Measurements from ENCODE around the gene LRRTM2.
"Not testable (repeated sequence)": the region's sequence is repeated elsewhere in the genome, so short reads cannot be mapped to it uniquely, and the experiment has no call there.

LRRTM2 gene, protein sequence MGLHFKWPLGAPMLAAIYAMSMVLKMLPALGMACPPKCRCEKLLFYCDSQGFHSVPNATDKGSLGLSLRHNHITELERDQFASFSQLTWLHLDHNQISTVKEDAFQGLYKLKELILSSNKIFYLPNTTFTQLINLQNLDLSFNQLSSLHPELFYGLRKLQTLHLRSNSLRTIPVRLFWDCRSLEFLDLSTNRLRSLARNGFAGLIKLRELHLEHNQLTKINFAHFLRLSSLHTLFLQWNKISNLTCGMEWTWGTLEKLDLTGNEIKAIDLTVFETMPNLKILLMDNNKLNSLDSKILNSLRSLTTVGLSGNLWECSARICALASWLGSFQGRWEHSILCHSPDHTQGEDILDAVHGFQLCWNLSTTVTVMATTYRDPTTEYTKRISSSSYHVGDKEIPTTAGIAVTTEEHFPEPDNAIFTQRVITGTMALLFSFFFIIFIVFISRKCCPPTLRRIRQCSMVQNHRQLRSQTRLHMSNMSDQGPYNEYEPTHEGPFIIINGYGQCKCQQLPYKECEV

DNA sequence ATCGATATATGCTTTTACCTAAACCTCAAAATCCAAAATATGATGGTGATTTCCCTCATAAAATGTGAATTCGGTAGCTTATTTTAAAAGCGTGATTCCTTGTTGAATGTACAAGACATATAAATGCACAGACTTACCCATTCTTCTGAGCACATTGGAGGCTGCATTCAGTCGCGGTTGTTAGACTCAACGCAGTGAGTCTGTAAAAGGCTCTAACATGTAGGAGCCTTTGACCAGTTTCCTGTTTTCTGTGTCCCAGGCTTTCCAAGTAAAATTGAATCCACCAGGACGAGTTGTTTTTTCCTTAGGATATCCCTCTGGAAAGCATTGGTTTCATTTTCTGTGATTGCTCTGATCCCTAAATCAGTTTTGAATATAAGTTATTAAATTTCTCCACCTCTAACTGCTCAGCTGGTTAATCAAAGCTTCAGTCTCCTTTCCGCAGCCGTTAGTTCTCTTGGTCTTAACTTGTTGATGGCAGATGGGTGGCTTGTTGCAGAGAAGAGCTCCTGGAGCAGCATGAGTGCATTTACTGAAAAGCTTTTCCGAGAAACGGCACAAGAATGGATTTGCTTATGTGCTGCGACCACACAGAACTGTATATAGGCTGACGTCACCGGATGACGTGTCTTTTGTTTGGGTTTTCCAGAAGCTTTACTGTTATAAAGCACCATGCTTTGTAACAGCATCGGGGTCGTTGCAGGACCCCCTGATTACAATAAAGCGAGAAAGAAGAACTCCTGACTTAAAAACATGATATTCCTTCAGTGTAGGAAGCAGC, at the start of gene LRRTM2:
Gene LRRTM2 (minus strand): TSS at position 565 of the 781 bp plus-strand sequence. CDS start 424 bp downstream, at position 141.
- DNase-seq = no peak

DNA sequence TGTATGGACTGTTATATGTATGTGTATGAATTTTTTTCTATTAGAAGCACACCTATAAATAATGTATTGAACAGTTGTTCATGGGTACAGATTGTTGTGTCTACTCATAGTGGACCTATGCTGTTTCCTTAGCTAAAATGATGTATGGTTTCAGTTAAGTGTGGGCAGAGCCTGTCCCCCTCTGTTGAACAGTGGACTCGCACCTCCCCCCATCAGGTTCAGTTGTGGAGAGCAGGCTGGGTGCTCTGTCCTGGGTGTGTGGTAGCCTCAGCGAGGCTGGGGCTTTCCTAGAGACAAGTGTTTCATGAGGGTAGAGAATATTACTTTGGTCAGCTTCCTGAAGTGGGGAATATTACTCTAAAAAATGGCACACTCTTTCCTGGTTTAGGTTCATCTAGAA, 47.4 kb upstream of the LRRTM2 start:
- DNase-seq = no peak

DNA sequence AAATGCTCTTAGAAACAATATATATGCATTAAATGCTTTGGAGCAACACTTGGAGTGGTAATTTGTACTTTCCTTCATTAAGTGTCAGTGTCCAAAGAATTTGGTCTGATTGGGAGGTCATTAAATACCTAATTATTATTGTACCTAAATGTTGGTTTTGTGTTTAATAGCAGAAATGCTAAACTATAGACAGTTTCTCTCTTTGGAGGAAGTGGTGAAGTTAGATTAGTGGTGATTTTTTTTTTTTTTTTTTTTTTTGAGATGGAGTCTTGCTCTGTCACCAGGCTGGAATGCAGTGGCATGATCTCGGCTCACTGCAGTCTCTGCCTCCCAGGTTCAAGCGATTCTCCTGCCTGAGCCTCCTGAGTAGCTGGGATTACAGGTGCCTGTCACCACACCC, 46.2 kb upstream of the LRRTM2 start:
- not testable (repeated sequence) for DNase-seq

DNA sequence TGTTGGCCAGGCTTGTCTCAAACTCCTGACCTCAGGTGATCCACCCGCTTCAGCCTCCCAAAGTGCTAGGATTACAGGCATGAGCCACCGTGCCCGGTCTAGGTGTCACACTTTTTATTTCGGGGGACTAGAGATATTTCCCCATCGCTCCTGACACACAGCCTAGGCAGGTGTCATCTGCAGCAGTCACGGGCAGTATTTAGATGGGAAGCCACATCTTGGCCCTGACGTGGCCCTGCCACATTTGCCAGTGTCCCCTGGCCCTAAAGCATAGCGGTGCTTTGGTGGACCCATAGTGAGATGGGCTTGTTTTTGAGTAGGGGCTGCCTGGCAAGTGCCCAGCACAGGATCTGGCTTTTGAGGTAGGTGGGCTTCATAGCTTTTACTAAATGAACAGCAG, 45.0 kb upstream of the LRRTM2 start:
- no peak for DNase-seq

DNA sequence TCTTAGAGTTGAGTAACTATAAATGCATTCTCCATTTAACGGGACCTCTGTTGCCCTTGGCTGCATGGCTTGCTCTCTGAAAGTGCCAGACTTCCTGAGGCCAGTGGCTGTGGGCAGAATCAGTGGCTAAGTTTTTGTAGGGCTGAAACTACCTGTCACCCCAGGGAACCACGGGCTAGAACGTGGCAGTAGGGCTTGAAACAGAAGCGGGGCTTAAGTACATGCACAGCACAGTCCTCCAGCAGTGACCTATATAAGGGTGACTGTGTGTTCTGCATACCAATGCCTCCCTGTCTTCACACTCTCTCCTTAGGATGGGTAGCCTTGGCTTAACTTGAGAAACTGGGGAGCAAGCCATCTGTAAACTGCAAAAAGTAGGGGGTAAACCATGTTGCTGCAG, 43.6 kb upstream of the LRRTM2 start:
- DNase-seq = no peak

DNA sequence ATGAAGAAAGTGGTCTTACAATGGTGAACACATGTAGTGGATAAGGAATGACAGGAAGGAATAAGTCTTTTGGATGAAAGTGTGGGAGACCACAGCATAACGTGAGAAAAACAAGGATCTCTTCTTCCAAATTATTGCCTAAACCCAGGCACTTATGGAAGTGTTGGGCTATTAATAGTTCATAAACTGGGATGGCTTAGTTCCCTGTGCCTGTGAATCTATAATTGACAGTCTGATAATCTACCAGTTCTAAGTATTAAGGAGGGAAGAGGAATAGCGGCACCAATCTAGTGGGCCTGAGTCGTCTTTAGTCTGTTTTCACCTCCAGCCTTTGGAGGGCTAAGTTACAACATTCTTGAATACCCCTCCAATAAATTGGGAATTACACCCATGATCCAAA, 39.2 kb upstream of the LRRTM2 start:
- no peak for DNase-seq

DNA sequence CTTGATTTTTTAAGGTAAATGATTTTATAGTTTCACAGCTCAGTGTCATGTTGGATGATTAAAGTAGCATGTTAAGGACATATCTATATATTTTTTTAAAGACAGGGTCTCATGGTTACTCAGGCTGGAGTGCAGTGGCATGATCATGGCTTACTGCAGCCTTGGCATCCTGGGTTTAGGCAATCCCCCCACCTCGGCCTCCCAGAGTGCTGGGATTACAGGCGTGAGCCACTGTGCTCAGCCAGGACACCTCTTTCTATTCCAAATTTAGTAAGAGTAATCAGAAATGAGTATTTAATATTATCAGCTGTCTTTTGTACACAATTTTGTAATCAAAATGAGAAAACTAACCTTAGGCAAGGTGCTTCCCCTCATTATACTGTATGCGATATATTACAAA, 38.6 kb upstream of the LRRTM2 start:
- DNase-seq = no peak

DNA sequence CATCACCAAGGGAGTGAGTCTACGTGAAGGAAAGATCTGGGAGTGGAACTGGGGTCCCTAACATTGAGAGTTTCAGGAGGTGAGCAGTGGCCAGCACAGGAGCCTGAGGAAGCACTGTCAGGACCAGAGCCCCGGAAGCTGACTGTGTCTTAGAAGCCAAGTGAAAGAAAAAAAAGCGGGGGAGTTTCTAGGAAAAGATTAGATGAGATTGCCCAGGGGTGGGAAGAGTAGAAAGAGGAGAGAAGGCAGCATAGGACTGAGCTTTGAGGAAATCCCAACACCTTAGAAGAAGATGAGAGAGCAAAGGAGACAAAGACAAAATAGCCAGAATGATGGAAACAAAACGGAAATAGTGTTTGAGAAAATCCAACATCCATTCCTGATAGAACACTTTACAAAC, 37.0 kb upstream of the LRRTM2 start:
- DNase-seq = no peak

DNA sequence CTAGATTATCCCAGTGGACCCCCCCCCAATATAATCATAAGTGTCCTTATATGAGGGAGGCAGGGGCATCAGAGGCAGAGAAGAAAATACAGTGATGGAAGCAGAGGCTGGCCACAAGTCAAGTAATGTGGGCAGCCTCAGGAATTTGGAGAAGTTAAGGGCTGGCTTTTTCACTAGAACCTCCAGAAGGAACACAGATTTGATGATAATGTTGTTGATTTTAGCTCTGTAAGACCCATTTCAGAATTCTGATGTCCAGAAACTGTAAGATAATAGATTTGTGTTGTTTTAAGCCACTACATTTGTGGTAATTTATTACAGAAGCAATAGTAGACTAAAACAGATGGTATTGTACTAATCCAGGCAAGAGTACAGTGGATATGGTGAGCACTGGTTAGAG, 36.3 kb upstream of the LRRTM2 start:
- no peak for DNase-seq

DNA sequence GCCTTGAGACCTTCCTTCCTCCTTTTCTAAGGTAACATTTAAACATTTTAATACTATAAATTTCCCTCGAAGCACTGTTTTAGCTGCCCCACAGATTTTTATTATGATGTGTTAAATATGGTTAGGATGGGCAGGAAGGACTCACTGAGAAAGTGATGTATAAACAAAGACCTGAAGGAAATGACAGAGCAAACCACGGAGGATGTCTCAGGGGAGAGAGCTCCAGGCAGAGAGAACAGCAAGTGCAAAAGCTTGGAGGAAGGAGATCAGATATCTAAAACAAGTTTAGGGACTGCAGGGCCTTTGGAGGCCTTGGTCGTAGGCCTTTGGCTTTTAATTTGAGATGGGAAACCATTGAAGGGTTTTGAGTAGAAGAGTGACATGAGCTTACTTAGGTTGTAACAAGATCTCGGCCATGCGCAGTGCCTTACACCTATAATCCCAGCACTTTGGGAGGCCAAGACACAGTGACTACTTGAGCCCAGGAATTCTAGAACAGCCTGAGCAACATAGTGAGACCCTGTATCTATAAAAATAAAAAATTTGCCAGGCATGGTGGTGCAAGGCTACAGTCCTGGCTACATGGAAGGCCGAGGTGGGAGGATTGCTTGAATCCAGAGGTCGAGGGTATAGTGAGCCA, 35.5 kb upstream of the LRRTM2 start:
- DNase-seq = no peak

DNA sequence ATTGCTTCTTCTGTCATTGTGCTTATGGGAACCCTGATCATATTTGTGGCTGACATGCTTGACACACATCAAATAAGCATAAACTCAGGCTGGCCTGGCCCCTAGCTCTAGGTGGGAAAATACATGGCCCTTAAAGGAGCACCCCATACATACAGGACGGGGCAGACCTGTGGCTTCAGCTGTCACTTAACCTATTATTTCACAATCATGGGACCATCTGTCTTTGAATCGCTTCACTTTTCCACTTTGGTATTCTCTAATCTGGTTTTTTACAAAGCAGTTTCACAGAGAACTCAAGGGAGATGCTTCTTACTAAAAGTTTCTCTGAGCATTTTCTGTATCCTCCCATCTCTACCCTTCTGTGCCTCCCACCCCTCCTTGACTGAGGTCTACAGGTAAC, 34.6 kb upstream of the LRRTM2 start:
- no peak for DNase-seq

DNA sequence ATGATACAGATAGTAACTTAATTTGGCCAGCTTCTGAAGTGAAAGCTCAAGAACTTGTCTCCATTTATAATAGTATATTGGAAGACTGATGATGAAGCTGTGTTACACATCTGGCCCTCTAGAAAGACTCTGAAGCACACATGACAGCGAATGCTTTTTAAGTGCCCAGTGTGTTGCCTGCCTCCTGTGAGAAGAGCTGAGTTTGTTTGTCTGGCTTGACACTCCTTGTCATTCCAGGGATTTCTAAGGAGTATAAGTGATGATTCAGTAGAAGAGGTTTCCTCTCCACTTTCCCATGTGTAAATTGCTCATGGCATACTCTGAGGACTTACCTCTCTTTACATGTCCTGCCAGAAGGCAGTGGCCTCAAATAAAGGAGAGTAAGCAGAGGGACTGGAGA, 30.4 kb upstream of the LRRTM2 start:
- DNase-seq = no peak

DNA sequence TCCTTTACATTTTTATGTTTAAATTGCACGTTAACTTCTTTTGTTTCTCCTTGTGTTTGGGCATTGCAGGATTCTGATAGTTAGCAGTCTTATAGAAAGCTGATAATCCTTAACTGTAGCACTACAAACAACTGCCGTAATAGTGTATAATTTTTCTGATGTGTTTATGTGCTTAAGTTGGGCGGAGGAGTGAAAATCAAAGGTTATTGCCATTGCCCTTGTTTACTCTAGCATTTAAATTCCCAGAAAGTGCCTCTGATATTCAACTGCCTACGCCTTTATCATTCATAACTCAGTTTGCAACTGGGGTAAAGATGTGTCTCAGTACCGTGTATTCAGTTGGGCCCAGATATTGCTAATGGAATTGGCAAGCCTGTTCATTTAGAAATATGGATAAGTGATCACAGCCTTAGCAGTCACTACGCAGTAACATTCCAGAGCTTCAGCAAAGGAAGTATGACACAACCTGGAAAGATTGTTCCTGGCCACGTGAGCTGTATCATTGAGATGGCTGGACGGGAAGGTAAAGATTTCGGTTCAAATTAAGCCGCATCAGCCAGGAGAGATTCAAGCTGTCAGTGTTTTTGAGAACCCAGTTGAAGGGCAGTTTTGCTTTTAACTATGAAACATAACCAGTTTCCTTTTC, 28.1 kb upstream of the LRRTM2 start:
- DNase-seq = no peak

DNA sequence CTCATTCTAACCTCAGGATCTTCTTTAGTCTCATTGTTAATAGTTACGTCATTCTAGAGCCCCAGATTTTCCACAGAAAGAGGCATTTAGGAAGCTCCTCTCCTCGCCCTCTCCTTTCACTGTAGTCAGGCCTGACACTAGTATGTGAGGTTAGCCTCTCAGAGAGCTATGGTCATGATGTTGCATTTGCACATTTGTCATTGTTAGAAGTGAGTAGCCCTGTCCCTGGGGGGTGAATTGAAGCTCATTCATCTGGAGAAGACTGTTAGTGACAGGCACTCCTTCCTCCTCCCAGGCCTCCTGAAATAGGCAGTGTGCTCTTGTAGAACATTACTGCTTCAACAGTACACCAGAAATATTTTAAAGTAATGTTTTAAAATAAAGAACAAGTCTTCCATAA, 26.6 kb upstream of the LRRTM2 start:
- DNase-seq = no peak

DNA sequence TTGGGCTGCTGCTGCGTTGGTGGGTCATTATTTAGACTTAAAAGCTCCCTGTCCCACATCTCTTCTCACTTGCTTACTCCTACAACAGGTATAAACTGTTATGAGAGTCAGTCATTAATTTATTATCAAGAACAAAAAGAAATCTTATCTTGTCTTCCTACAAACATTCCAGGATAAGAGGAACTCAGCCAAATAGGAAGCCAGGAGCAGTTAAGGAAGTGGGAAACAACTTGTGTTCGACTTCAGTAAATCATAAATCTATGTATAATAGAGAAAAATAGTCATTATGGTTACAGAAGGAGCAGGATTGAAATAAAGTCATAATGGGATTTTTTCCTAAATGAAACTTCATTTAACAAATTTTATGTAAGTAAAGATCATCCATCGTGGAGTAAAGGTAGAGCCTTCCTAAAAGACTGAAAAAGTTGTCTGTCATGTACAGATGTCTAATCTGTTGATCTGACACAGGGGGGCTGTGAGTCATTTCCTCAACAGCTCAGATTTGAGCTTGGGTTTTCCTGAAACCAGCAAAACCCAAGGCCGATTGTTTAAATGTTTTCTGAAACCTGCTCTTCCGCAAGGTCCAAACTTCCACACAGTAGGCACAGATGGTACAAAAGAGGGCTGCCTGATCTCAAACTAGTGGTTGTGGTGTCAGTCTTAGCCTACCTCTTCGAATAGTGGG, 25.3 kb upstream of the LRRTM2 start:
- no peak for DNase-seq

DNA sequence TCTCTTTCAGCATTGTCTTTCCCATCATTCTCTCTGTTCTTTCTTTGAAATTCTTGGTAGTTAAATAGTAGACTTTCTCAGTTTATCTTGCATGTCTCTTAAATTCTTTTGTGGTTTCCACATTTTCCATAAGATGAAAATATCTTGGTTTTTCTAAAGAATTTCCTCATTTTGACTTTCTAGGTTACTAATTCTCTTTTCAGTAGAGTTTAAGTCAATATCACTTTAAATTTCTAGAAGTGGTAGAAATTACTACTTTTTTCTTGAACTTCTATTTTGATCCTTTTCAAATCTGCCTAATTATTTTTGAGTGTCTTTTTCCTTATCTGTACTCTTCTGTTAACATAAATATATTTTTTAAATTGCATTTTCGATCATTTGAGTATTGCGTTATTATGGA, 23.6 kb upstream of the LRRTM2 start:
- no peak for DNase-seq

DNA sequence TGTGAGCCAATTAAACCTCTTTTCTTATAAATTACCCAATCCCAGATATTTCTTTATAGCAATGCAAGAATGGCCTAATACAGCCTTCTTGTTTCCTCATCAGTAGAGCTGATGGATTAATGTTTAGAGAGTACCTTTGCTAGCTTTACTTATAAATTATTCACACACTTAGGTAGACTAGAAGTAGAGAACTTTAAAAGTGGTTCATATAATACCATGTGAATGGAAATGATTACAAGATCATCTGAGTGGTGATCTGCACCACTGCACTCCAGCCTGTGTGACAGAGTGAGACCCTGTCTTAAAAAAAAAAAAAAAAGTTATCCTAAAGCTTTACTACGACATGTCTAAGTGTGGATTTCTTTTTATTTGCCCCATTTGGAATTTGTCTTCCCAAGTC, 23.2 kb upstream of the LRRTM2 start:
- no peak for DNase-seq

DNA sequence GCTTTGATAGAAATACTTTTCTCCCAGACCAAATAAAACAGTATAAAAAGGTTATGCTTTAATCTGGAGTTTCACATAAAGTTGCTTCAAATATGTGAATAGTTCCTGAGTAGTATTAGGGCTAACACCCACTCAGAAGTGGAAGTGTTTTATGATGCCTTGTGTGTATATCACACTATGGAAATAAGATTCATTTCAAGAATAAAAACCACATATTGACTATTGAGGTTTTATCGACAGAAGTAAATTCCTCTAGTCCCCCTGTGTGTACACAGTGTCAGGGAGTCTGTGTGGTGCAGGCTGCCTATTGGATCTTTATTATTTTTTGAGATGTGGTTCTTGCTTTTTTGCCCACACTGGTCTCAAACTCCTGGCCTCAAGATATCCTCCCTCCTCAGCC, 20.8 kb upstream of the LRRTM2 start:
- DNase-seq = no peak

DNA sequence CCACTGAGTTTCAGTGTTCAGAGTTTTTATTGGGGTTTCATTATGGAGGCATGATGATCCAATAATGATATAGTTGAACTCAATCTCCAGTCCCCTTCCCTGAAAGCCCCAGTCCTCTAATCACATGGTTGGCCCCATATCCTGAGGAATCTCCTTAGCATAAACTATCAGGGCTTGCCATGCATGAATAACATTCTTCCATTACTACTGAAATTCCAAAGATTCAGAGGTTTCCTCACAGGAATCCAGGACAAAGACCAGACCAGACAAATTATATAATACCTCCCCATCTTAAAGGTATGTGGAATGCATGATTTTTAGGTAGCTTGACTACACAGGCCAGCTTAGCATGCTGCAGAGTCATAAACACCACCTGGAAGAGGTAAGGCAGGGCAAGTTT, 15.5 kb upstream of the LRRTM2 start:
- no peak for DNase-seq

DNA sequence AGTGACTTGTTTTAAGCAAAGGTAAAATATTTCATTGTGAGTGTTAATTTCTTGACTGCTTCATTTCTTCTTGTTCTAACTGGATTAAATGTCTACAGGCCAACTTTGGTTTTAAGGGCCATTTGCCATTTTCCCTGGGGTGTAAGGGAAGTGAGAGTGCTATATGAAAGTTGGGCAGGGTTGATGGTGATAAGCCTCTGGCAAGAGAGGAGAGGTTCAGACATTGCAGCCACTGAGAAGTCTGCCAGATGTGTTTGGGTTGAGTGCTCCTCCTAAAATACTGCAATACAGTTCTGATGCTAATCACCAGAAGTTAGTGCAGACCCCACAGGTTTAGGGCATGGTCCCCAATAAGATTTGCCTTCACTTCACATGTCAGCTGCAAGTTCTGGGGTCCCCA, 14.9 kb upstream of the LRRTM2 start:
- no peak for DNase-seq

DNA sequence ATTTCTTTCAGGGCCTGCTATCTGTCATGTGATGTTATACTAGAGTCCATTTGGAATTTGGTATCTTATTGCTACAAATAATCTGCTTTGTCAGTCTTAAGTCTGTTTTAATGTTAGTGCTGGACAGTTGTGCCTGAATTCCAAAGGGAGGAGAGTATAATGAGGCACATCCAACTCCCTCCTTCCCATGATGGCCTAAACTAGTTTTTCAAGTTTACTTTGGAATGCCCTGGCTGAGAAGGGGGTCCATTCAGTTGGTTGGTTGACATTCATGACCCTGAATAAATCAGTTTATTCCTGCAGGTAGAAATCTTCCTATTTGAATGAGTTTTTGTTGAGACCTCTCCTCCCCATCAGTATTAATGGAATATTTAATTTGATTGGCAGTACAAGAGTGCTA, 9.4 kb upstream of the LRRTM2 start:
- no peak for DNase-seq

DNA sequence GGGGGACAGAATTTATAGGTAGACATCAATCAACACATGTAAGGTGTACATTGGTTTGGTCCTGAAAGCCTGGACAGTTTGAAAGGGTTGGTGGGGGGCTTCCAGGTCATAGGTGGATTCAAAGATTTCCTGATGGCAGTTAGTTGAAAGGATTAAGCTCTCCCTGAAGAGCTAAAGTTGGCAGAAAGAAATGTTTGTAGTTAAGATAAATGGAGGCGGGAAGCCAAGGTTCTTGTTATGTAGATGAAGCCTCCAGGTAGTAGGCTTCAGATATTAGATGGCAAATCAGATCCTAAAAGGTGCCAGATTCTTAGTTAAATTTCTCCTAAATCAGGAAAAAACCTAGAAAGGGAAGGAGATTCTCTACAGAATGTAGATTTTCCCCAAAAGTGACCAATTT, 9.0 kb upstream of the LRRTM2 start:
- no peak for DNase-seq

DNA sequence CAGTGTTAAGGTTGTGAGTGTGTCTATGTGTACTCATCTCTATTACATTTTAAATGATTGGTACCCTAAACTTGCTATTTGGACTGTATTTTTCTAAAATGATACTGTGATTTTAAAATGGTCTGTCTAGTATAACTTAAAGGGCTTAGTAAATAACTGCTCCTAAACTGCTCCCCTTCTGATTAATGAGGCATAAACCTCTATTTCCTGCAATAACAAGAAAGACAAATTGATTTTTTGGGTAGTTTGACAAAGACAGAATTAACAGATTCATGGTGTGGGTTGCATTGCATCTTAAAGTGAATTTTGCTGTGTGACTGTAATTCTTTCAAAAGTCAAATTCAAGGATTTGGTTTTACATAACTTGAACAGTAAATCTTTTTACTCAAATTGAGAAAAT, 8.1 kb upstream of the LRRTM2 start:
- DNase-seq = no peak
